Esophagus squamous epithelium (tissue), 5 donors: ENCODE data around the gene PLPP7. TPM values are rescaled to one million over a fixed set of nuclear protein-coding genes. Genes with fewer than 3 reads are reported as not detected.

Experiments
- DNase-seq: peaks from one replicate; lab custom pipeline; 2025; lab: John Stamatoyannopoulos, UW
- H3K27ac ChIP-seq, 4 donors: fragments of 200-600 bp; sonication (generic); one replicate each; pipeline ENCODE4 v1.5.1; 2016 to 2019; ENCODE audit warnings: mild to moderate bottlenecking in 1 of 4
- H3K27me3 ChIP-seq, 4 donors: fragments of 200-600 bp; sonication (generic); 1 replicate in 3 of 4; 2 replicates in 1 of 4; pipeline versions ENCODE4 v1.5.1 to v1.6.0; 2017 to 2021; ENCODE audit warnings: antibody characterized with exemption in 1 of 4
- H3K36me3 ChIP-seq, 3 donors: fragments of 200-600 bp; sonication (generic); one replicate each; pipeline ENCODE4 v1.5.1; 2016 to 2019
- H3K4me1 ChIP-seq, 3 donors: fragments of 200-600 bp; sonication (generic); one replicate each; pipeline ENCODE4 v1.5.1; 2017 to 2019
- H3K4me3 ChIP-seq, 4 donors: fragments of 200-600 bp; sonication (generic); 1 replicate in 3 of 4; 2 replicates in 1 of 4; pipeline ENCODE4 v1.5.1; 2016 to 2019; ENCODE audit warnings: mild to moderate bottlenecking in 2 of 4, moderate library complexity in 1 of 4
- H3K9me3 ChIP-seq, 3 donors: fragments of 200-600 bp; sonication (generic); one replicate each; pipeline ENCODE4 v1.5.1; 2016 to 2019
- POLR2A ChIP-seq, 4 donors: fragments of 450-650 bp; IDR thresholded peaks; one replicate each; pipeline ENCODE4 v1.6.1; 2017; ENCODE audit warnings: antibody characterized with exemption in 4 of 4, mild to moderate bottlenecking in 4 of 4, moderate library complexity in 3 of 4
- WGBS, 2 donors: methylation state at CpG; one replicate each; pipeline ENCODE4 v1.1.5; 2018; 5-methylcytosine and 5-hydroxymethylcytosine counted together
- intact Hi-C: fragments of 100-400 bp; cut with DNase I; formaldehyde crosslinking; loops from one replicate; pipeline ENCODE4 v1.15.0; 2022
- total RNA-seq, 4 donors: library from RNA; depleted of rRNA; stranded (reverse); fragments of >200 nt; gene quantifications; one replicate each; pipeline ENCODE4 v1.1.0, GENCODE V29; 2016
- TF ChIP-seq, protein P1 (sequence below), 6 experiments: fragments of 450-650 bp in 4 of 6; fragments of 200-600 bp in 2 of 6; sonication (generic) in 2 of 6; IDR thresholded peaks; one replicate each; pipeline ENCODE4 v1.5.1; 2016 to 2019; ENCODE audit warnings: antibody characterized with exemption in 6 of 6, mild to moderate bottlenecking in 4 of 6, moderate library complexity in 4 of 6
- donor health status: DM: yes; HTN: yes; CAD: no.

Gene PLPP7
- total RNA-seq, 4 donors from 2014 or later: 0.40 to 2.9 (median 0.97) TPM; not detected in 1

DNA sequence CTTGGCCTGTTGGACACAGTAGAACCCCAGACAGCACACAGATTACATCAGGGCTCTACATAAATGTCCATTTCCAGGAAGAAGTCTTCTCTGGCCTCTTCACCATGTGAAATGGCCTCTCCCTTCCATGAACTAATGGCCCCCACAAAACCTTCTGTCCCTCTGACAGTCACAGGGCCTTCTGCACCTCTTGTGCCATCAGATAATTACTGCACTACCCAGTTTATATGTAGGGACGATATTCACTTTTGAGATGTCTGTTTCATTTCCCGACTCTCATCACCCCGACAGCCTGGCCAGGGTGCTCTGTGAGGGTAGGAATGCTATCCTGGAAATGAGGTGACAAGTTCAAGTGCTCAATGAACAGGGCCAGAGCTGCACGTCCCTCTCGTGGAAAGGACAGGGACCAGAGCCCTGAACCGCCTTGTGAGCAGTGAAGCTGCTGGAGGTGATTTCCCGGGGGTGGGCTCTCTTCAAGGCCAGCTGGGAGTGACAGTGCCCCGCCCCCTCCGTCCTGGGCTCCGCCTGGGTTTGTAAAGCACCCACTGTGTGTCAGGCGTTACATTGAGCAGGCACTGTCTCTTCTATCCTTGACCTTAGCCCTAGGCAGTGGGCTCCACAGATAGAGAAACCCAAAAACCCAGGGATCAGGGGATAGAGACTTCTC lies 10.2 kb upstream of the PLPP7 start:
- DNase-seq: no peak

DNA sequence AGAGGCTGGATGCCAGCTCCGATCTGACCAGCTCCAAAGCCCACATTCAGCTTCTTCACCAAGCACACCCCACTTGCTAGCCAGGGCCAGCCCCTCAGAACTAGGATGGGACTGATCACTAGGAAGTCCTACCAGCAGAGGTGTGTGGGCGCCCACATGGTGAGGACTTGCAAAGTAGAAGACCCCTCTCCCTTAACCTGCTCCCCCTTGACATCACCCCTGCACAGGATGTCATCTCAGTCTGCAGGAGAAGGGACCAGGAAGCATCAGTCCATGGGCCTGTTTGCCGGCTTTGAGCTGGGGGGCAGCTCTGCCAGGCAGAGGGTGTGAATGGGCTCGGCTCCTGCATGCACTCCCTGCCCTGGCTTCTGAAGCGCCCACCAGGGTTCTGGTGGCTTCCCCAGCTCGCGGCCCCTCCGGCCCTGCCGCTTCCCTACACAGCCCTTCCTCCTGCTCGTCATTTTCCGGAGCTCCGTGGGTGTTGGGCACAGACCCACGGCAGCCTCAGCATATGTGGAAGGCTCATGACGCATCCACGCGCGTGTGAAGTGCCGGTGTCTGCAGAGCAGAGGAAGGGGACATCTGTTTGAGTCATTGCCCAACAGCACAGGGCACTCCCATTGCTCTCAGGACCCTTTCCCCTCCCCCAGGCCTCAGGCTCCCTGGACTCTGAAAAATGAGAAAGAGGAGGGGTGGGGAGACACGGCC lies 9.5 kb upstream of the PLPP7 start:
- TF ChIP-seq, protein P1, sequence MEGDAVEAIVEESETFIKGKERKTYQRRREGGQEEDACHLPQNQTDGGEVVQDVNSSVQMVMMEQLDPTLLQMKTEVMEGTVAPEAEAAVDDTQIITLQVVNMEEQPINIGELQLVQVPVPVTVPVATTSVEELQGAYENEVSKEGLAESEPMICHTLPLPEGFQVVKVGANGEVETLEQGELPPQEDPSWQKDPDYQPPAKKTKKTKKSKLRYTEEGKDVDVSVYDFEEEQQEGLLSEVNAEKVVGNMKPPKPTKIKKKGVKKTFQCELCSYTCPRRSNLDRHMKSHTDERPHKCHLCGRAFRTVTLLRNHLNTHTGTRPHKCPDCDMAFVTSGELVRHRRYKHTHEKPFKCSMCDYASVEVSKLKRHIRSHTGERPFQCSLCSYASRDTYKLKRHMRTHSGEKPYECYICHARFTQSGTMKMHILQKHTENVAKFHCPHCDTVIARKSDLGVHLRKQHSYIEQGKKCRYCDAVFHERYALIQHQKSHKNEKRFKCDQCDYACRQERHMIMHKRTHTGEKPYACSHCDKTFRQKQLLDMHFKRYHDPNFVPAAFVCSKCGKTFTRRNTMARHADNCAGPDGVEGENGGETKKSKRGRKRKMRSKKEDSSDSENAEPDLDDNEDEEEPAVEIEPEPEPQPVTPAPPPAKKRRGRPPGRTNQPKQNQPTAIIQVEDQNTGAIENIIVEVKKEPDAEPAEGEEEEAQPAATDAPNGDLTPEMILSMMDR (IDR thresholded peaks at IDR 0.05): no peak
- no peak for TF ChIP-seq POLR2A (IDR thresholded peaks at IDR 0.05)
- Histone ChIP-seq H3K27ac (no peak overlapping the region), H3K27me3 (peaks cover 0 to 79% (median 0%) of the 10 kb centered on the region in 4 donors), H3K4me3 (no peak overlapping the region), H3K4me1 (peaks cover 6 to 38% (median 19%) of the 10 kb centered on the region in 3 donors), H3K36me3 (no peaks in the 10 kb centered on the region), H3K9me3 (no peaks in the 10 kb centered on the region)
- 40 to 73% methylated on average over 1 to 15 of the region's 19 CpGs for WGBS, 2 donors
- no peak for DNase-seq
- intact Hi-C loops: no loop called here

More for the DNA sequence above, 10.2 kb upstream of the PLPP7 start:
- Histone ChIP-seq H3K9me3 (no peaks in the 10 kb centered on the region), H3K36me3 (no peaks in the 10 kb centered on the region), H3K4me1 (peaks cover 6 to 38% (median 19%) of the 10 kb centered on the region in 3 donors), H3K4me3 (no peak overlapping the region), H3K27me3 (peaks cover 0 to 86% (median 0%) of the 10 kb centered on the region in 4 donors), H3K27ac (peak overlapping the region in 1 of 4 donors; percentile 85)
- 73 to 100% methylated on average over 2 to 3 of the region's 11 CpGs for WGBS, 2 donors
- no peak for TF ChIP-seq POLR2A (IDR thresholded peaks at IDR 0.05)
- TF ChIP-seq, protein P1 (IDR thresholded peaks at IDR 0.05): no peak
- intact Hi-C loops: no loop called here

DNA sequence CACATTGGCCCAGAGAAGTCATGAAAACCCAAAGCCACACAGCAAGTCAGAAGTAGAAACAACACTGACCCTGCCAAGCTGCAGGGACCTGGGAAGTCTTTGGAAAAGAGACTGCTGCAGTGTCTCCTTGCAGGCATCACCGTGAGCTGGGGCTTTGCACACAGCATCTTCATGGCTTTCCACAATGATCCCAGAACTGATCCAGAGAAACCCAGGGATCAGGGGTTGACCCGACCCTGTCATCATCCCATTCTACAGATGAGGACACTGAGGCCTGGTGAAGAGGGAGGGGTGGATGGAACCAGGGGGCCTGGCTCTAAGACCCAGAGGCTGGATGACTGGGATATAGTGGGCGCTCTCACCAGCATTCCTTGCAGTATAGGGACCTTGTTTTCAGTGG lies 8.9 kb upstream of the PLPP7 start:
- no peak overlapping the region for H3K4me3 ChIP-seq
- no peaks in the 10 kb centered on the region for H3K9me3 ChIP-seq
- DNase-seq: no peak
- no peak overlapping the region for H3K27ac ChIP-seq
- intact Hi-C loops: no loop called here
- H3K27me3 ChIP-seq: peaks cover 0 to 73% (median 0%) of the 10 kb centered on the region in 4 donors
- TF ChIP-seq, protein P1 (IDR thresholded peaks at IDR 0.05): no peak
- no peak for TF ChIP-seq POLR2A (IDR thresholded peaks at IDR 0.05)
- WGBS, 2 donors: 67 to 77% methylated on average over 2 of the region's 3 CpGs
- H3K4me1 ChIP-seq: peaks cover 6 to 38% (median 19%) of the 10 kb centered on the region in 3 donors
- H3K36me3 ChIP-seq: no peaks in the 10 kb centered on the region

DNA sequence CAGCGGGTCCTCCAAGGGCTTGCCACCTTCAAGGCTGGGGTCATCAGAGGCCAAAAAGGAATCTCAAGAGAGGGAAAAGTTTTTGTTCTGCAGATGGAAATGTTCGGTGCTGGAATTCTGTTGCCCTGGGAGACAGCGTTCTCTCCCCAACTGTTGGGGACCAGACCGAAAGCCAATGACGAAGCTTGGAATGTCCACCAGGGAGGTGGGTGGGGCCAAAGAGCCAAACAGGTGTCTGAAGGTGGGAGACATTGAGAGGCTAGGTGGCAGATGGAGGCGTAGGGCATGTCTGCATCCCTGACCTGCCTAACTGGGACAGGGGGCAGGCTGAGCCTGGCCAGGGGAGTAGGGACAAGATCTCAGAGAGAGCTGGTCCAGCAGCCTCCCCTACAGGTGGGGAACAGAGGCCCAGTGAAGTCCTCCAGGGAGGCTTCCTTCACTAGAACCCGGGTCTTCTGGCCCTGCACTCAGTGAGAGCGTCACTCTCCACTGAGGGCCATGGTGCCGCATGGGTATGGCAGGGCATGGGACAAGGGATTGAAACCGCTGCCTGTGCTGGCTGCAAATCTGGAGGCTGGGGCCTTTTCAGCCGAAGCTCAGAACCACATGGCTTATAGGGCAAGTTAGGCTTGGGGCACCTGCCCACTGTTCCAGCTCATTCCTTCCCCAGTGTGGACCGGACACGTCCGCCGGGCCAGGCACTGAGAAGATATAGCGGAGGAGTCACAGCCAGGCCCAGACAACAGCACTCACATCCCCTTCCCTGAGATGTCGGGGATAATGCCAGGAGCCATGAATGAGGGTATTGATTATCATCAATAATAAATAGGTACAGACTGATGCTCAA lies 8.2 kb upstream of the PLPP7 start:
- Histone ChIP-seq H3K36me3 (no peaks in the 10 kb centered on the region), H3K27me3 (peaks cover 0 to 66% (median 0%) of the 10 kb centered on the region in 4 donors), H3K4me3 (no peak overlapping the region), H3K27ac (no peak overlapping the region), H3K4me1 (peaks cover 6 to 31% (median 18%) of the 10 kb centered on the region in 3 donors), H3K9me3 (no peaks in the 10 kb centered on the region)
- TF ChIP-seq, protein P1 (IDR thresholded peaks at IDR 0.05): no peak
- no peak for TF ChIP-seq POLR2A (IDR thresholded peaks at IDR 0.05)
- DNase-seq: no peak
- intact Hi-C loops: no loop called here
- WGBS, 2 donors: 81 to 87% methylated on average over 7 to 11 of the region's 17 CpGs
